Breast epithelium (tissue), 3 donors: ENCODE data around the gene AHSG.

Experiments used
- POLR2A ChIP-seq: fragments of 450-650 bp; IDR thresholded peaks from one replicate; pipeline ENCODE4 v1.6.1; 2016; ENCODE audit warnings: antibody characterized with exemption, mild to moderate bottlenecking, moderate library complexity
- POLR2AphosphoS5 ChIP-seq, 3 donors: sonication (generic); formaldehyde crosslinking; IDR thresholded peaks; one replicate each; pipeline ENCODE4 v1.6.1; 2017; ENCODE audit warnings: antibody characterized with exemption in 3 of 3
- TF ChIP-seq, protein P1 (sequence below), 3 donors: fragments of 450-650 bp; IDR thresholded peaks; one replicate each; pipeline ENCODE4 v1.5.1; 2016 to 2017; ENCODE audit warnings: antibody characterized with exemption in 3 of 3, mild to moderate bottlenecking in 3 of 3, moderate library complexity in 3 of 3

DNA sequence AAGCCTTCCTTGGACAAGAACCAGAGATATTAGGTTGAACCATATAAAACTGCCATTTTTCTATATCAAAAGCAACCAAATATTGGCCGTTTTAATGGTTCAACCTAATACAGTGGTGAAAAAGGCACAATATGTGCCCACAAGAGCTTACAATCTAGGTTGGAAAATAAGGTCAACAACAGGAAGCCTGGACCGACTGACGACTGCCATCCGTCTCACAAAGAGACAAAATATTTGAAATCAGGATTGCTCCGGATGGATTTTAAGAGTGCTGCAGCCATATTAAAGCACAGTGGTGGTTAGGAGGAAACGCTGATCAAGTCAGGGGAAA, 1.4 kb downstream of the AHSG start:
- TF ChIP-seq, protein P1, sequence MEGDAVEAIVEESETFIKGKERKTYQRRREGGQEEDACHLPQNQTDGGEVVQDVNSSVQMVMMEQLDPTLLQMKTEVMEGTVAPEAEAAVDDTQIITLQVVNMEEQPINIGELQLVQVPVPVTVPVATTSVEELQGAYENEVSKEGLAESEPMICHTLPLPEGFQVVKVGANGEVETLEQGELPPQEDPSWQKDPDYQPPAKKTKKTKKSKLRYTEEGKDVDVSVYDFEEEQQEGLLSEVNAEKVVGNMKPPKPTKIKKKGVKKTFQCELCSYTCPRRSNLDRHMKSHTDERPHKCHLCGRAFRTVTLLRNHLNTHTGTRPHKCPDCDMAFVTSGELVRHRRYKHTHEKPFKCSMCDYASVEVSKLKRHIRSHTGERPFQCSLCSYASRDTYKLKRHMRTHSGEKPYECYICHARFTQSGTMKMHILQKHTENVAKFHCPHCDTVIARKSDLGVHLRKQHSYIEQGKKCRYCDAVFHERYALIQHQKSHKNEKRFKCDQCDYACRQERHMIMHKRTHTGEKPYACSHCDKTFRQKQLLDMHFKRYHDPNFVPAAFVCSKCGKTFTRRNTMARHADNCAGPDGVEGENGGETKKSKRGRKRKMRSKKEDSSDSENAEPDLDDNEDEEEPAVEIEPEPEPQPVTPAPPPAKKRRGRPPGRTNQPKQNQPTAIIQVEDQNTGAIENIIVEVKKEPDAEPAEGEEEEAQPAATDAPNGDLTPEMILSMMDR (IDR thresholded peaks at IDR 0.05), result no peak
- TF ChIP-seq POLR2AphosphoS5 (IDR thresholded peaks at IDR 0.05) (no peak), POLR2A (no peak)
